ENCODE measurements around the gene CMAS. TPM values are rescaled to one million over a fixed set of nuclear protein-coding genes. Genes with fewer than 3 reads are reported as not detected.
"Not testable (repeated sequence)": the region's sequence is repeated elsewhere in the genome, so short reads cannot be mapped to it uniquely, and the experiment has no call there.

The CMAS gene
- total RNA-seq, 1 experiment from 2014 or later, result 38.5 TPM

- no peak for DNase-seq (ENCODE audit: low read depth)
These were observed 961 bp downstream of the CMAS start for GRCh38 chr12:22046968-22047390.

- DNase-seq (ENCODE audit: low read depth), result no peak
These were observed 1.5 kb downstream of the CMAS start for GRCh38 chr12:22047494-22047893.

- DNase-seq (ENCODE audit: low read depth), result no peak
These were observed 2.5 kb downstream of the CMAS start for GRCh38 chr12:22048351-22049041.

- DNase-seq (ENCODE audit: low read depth), result no peak
These were observed 4.1 kb downstream of the CMAS start for GRCh38 chr12:22050078-22050477.

GRCh38 chr12:22051114-22051698 lies 5.2 kb downstream of the CMAS start:
- DNase-seq (ENCODE audit: low read depth), result no peak

- DNase-seq (ENCODE audit: low read depth), result not testable (repeated sequence)
These were observed 7.0 kb downstream of the CMAS start for GRCh38 chr12:22052994-22053393.

- DNase-seq (ENCODE audit: low read depth), result no peak
These were observed 8.1 kb downstream of the CMAS start for GRCh38 chr12:22054155-22054554.

GRCh38 chr12:22056607-22057006 lies 10.6 kb downstream of the CMAS start:
- DNase-seq (ENCODE audit: low read depth), result no peak

GRCh38 chr12:22059976-22060647 lies 14.1 kb downstream of the CMAS start:
- no peak for DNase-seq (ENCODE audit: low read depth)

- no peak for DNase-seq (ENCODE audit: low read depth)
These were observed 18.9 kb downstream of the CMAS start for GRCh38 chr12:22064968-22065367.

- DNase-seq (ENCODE audit: low read depth), result no peak
These were observed 20.3 kb downstream of the CMAS start for GRCh38 chr12:22066310-22066709.

- no peak for DNase-seq (ENCODE audit: low read depth)
These were observed 23.8 kb downstream of the CMAS start for GRCh38 chr12:22069851-22070250.

- no peak for DNase-seq (ENCODE audit: low read depth)
These were observed 36.2 kb downstream of the CMAS start for GRCh38 chr12:22082190-22082701.

GRCh38 chr12:22083167-22083566 lies 37.1 kb downstream of the CMAS start:
- peak; percentile 24 for DNase-seq (ENCODE audit: low read depth)

GRCh38 chr12:22084852-22085251 lies 38.8 kb downstream of the CMAS start:
- DNase-seq (ENCODE audit: low read depth), result no peak

GRCh38 chr12:22088886-22089285 lies 42.9 kb downstream of the CMAS start:
- no peak for DNase-seq (ENCODE audit: low read depth)

GRCh38 chr12:22089486-22089885 lies 43.5 kb downstream of the CMAS start:
- no peak for DNase-seq (ENCODE audit: low read depth)

- DNase-seq (ENCODE audit: low read depth), result not testable (repeated sequence)
These were observed 53.0 kb downstream of the CMAS start for GRCh38 chr12:22099062-22099461.

GRCh38 chr12:22100958-22101748 lies 55.1 kb downstream of the CMAS start:
- DNase-seq (ENCODE audit: low read depth), result peak; percentile 67

- DNase-seq (ENCODE audit: low read depth), result peak; percentile 96
These were observed 55.8 kb downstream of the CMAS start for GRCh38 chr12:22101749-22102243.

- no peak for DNase-seq (ENCODE audit: low read depth)
These were observed 57.4 kb downstream of the CMAS start for GRCh38 chr12:22103418-22103817.
